Stomach smooth muscle (tissue), 2 donors: ENCODE data around the gene CCNL2.
A peak's percentile ranks its signal among the peaks of the same experiment; 100 is the strongest.
"Not testable (repeated sequence)": the region's sequence is repeated elsewhere in the genome, so short reads cannot be mapped to it uniquely, and the experiment has no call there.

Source experiments
- H3K27ac ChIP-seq: one replicate; pipeline ENCODE4 v1.7.0; 2013; ENCODE audit warnings: mild to moderate bottlenecking, low read length, inconsistent platforms
- H3K27me3 ChIP-seq, 2 donors: one replicate each; pipeline ENCODE4 v1.7.0; 2013; ENCODE audit warnings: low read length in 2 of 2; ENCODE audit not compliant: insufficient read depth in 2 of 2, control insufficient read depth in 1 of 2
- H3K36me3 ChIP-seq, 2 donors: one replicate each; pipeline ENCODE4 v1.7.0; 2013; ENCODE audit warnings: low read length in 2 of 2; ENCODE audit not compliant: control insufficient read depth in 2 of 2, insufficient read depth in 2 of 2
- H3K4me1 ChIP-seq: one replicate; pipeline ENCODE4 v1.7.0; 2013; ENCODE audit warnings: low read length; ENCODE audit not compliant: control insufficient read depth, insufficient read depth
- H3K4me3 ChIP-seq, 2 donors: one replicate each; pipeline ENCODE4 v1.7.0; 2013; ENCODE audit warnings: low read length in 2 of 2
- H3K9ac ChIP-seq, 2 donors: one replicate each; pipeline ENCODE4 v1.7.0; 2013; ENCODE audit warnings: low read length in 2 of 2, mild to moderate bottlenecking in 1 of 2
- H3K9me3 ChIP-seq, 2 donors: one replicate each; pipeline ENCODE4 v1.7.0; 2013; ENCODE audit warnings: low read length in 2 of 2; ENCODE audit not compliant: control insufficient read depth in 2 of 2
- donor health status: healthy.
- donor health status: Pancreatic carcinoma.

Gene CCNL2

GRCh38 chr1:1399187-1399871 is at the start of gene CCNL2:
Gene CCNL2 (minus strand): TSS chr1:1399335. CDS start chr1:1399306, 29 bp downstream.
- peak within 1 kb of the TSS; percentile 91 to 93 for H3K4me3 ChIP-seq
- H3K4me1 ChIP-seq, result peaks cover 38% of the 10 kb centered on the region
- peaks cover 34 to 39% of the 10 kb centered on the region in 2 donors for H3K36me3 ChIP-seq
- peak within 1 kb of the TSS; percentile 76 for H3K27ac ChIP-seq
- no peaks in the 10 kb centered on the region for H3K9me3 ChIP-seq
- no peaks in the 10 kb centered on the region for H3K27me3 ChIP-seq
- peak within 1 kb of the TSS; percentile 90 to 91 for H3K9ac ChIP-seq

- H3K4me1 ChIP-seq, H3K9ac ChIP-seq, H3K27me3 ChIP-seq, H3K9me3 ChIP-seq, H3K36me3 ChIP-seq, H3K4me3 ChIP-seq, H3K27ac ChIP-seq: not testable (repeated sequence)
Measured at GRCh38 chr1:1446631-1447030, 47.5 kb upstream of the CCNL2 start.

DNA sequence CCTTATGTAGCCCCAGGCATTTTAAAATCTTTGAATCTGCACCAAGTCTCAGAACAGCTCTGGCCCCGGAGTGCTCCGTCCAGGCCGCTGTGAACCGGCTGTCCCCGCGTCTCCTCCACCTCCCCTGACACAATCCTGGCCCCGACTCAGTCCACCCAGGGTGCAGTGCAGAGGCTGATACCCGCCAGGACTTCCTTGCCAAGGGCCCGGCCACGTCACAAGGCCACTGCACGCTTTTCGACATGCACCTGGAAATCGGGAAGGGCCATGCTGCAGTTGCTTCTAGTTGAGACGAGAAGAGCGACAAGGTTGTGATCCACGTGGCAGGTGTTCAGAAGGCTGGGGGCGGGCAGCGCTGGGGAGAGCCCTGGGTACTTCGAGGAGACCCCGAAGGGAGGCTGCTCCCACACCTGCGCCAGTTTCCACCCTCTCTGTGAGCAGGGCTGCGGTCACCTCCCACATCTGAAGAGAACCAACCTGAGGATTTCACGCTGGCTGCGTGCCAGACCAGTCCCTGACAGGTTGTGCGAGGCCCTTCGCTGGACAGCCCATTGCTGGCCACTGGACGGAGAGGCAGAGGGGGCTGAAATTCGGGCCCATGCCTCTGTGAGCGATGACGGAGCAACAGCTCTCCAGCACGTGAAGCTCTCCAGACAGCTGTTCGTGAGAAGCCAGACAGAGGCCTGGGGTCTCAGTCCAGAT is 43.1 kb upstream of the CCNL2 start:
- H3K4me1 ChIP-seq, result peaks cover 29% of the 10 kb centered on the region
- H3K9ac ChIP-seq, result no peak overlapping the region
- no peaks in the 10 kb centered on the region for H3K9me3 ChIP-seq
- no peak overlapping the region for H3K4me3 ChIP-seq
- H3K36me3 ChIP-seq, result no peaks in the 10 kb centered on the region
- H3K27ac ChIP-seq, result no peak overlapping the region
- no peaks in the 10 kb centered on the region for H3K27me3 ChIP-seq

GRCh38 chr1:1441002-1441888 is 42.1 kb upstream of the CCNL2 start:
- Histone ChIP-seq H3K4me1 (peaks cover 39% of the 10 kb centered on the region), H3K27me3 (no peaks in the 10 kb centered on the region), H3K4me3 (no peak overlapping the region), H3K36me3 (no peaks in the 10 kb centered on the region), H3K9me3 (no peaks in the 10 kb centered on the region), H3K9ac (no peak overlapping the region), H3K27ac (no peak overlapping the region)

DNA sequence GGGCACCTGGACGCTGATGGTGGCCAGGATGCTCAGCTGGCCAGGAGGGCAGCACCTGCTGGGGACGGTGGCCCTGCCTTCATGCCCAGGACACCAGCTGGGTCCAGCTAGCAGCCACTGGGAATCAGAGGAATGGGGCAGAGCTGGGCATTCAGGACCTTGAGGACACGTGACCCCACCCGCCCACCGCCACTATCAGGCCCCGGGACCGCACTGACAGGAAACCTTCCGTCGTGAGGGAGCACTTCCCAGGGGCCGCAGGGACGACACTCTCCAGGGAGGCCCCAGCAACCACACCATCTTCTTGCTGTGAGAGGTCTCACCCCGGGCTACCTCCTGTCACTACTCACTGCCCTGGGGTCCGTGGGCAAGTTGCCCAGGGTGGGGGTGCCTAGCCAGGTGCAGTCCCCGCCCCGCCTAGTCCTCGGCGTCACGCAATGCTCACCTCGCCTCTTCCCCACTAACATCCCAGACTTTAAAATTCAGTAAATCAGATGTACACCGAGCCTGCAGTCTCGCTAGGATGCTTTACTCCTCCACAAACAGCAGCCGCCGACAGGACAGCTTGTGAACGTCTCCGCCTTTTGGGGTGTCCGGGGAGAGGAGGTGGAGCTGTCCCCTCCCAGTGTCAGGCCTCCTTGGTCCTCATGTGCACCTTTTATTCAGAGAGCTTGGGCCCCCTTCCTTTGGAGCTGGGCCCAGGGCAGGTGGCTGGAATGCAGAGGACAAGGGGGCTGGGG is 41.3 kb upstream of the CCNL2 start:
- Histone ChIP-seq H3K9me3 (no peaks in the 10 kb centered on the region), H3K27ac (no peak overlapping the region), H3K27me3 (no peaks in the 10 kb centered on the region), H3K4me3 (no peak overlapping the region), H3K4me1 (peaks cover 45% of the 10 kb centered on the region), H3K36me3 (no peaks in the 10 kb centered on the region), H3K9ac (no peak overlapping the region)

- H3K27me3 ChIP-seq, result no peaks in the 10 kb centered on the region
- no peak overlapping the region for H3K27ac ChIP-seq
- peaks cover 52% of the 10 kb centered on the region for H3K4me1 ChIP-seq
- H3K9me3 ChIP-seq, result no peaks in the 10 kb centered on the region
- no peak overlapping the region for H3K4me3 ChIP-seq
- H3K36me3 ChIP-seq, result no peaks in the 10 kb centered on the region
- no peak overlapping the region for H3K9ac ChIP-seq
Measured at GRCh38 chr1:1439546-1440261, 40.6 kb upstream of the CCNL2 start.

DNA sequence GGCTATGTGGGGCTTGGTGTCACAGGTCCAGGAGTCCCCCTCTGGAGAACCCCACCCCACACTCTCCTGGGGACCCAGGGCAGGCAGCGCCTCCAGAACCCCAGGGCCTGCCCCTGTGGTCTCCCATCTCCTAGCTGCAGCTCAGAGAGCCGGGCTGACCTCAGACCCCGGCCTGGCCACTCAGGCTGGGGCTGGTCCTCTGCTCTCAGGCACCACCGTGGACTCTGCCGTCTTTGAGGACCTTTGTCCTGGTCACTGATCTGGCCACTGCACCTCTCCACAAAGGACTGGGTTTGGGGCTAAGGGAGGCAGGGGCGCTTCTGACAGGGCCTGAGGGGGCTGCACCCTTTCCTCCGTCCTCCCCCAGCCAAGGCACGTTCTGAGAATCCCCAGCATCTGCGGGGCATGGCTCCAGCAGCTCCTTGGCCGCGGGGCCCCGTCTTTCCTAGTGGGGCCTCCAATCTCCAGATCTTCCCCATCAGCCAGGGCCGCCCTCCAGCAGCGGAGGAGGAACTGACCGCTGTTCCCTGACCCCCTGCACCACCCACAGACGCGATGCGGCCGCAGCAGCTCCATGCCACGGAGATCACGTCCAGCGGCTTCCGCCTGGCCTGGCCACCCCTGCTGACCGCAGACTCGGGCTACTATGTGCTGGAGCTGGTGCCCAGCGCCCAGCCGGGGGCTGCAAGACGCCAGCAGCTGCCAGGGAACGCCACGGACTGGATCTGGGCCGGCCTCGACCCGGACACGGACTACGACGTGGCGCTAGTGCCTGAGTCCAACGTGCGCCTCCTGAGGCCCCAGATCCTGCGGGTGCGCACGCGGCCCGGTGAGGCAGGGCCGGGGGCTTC is 39.6 kb upstream of the CCNL2 start:
- H3K27ac ChIP-seq, result no peak overlapping the region
- no peak overlapping the region for H3K4me3 ChIP-seq

DNA sequence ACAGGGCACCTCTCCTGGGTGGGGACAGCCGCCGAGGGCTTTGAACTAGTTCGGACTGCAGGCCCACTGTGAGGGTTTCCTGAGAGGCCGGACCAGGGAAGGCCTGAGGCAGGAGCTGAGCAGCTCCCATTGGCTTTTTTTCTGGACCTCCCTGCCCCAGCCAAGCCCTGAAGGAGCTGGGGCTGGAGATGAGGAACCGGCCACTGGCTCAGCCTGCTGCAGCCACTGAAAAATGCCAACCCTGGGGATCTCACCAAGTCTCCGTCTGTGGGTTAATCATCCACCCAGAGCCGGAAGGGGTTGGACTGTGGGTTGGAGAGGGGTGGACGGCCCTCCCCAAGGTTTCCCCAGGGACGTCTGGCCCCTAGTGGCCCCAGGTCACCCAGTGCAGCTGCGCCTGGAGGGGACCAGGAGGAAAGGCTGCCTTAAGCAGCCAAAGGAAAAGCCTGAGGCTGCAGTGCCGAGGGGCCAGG is 38.8 kb upstream of the CCNL2 start:
- H3K4me3 ChIP-seq, result no peak overlapping the region
- no peaks in the 10 kb centered on the region for H3K27me3 ChIP-seq
- no peaks in the 10 kb centered on the region for H3K9me3 ChIP-seq
- peaks cover 69% of the 10 kb centered on the region for H3K4me1 ChIP-seq
- no peak overlapping the region for H3K27ac ChIP-seq
- H3K9ac ChIP-seq, result no peak overlapping the region
- H3K36me3 ChIP-seq, result no peaks in the 10 kb centered on the region

More for the DNA sequence above, 39.6 kb upstream of the CCNL2 start:
- Histone ChIP-seq H3K36me3 (no peaks in the 10 kb centered on the region), H3K27me3 (no peaks in the 10 kb centered on the region), H3K9ac (no peak overlapping the region), H3K9me3 (no peaks in the 10 kb centered on the region), H3K4me1 (peaks cover 61% of the 10 kb centered on the region)
